GM18511 (cell line): ENCODE data around the gene DCTN1.

Source experiments
- ATAC-seq: cut with Tn5 transposase; IDR thresholded peaks from one replicate; pipeline ENCODE4 v1.9.1; 2021; ENCODE audit warnings: mild to moderate bottlenecking, moderate library complexity; ENCODE audit not compliant: unreplicated experiment

The DCTN1 gene

GRCh38 chr2:74327627-74328026, 52.5 kb downstream of the DCTN1 start:
- ATAC-seq = no peak

DNA sequence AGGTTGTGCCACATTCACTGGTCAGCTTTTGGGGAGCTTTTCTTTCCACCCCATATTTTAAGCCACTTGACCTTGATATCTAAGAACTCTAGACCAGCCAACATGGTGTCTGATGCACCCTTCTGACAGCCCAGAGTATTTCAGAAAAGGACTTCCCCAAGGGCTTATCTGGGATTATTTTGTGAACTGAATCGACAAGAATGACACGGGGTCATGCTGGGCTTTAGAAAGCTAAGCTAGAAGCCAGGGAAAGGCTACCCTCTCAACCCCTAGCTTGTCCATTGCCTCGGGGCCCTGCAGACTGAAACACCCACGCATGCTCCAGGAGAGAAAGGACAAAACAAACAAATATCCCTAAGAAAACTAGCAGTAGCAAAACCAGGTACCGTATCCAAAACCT, 52.9 kb downstream of the DCTN1 start:
- no peak for ATAC-seq

DNA sequence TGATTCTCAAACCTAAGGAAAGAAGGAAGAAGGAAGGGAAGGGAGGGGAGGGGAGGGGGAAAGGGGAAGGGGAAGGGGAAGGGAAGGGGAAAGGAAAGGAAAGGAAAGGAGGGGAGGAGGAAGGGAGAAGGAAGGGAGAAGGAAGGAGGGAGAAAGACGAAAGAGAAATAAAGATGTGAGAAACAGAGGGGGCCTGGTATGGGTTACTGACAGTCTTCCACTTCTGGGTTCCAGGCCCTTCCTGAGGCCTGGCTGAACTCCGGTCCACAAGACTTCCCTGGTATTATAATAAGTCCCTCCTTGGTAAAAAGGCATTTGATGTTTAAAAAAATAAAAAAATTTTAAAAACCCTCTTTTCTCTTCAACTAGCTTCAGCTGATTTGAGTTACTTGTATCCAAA, 54.3 kb downstream of the DCTN1 start:
- ATAC-seq = no peak

GRCh38 chr2:74321737-74322136, 58.4 kb downstream of the DCTN1 start:
- no peak for ATAC-seq

GRCh38 chr2:74317701-74318100, 62.4 kb downstream of the DCTN1 start:
- ATAC-seq = no peak

DNA sequence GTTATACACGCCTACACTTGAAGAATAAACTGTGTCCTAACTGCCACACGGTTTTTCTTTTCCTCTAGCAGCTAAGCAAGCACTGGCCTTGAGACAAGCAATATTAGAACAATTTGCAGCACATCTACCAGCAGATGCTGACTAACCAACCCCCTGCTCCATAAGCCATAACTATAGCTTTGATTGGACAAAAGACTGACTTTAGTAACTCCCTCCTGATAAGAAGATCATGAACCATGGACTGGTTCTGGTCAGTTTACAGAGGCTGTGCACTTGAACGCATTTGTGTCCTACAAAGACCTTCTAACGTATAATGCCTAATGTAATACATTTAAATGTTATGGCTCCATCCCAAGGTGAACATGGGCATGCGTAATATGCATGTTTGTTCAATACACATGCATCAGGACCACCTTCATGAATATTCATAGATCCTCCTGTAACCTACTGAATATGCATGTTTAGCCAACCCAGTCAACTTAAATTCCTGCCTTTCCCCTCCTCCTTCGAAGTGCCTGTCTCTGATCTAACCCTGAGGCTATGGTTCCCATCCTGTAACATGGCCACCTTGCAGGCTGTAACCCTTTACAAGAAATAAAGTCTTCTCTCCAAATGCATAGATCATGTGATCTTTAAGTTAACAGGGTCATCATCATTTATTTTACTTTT, 63.4 kb downstream of the DCTN1 start:
- ATAC-seq = no peak

DNA sequence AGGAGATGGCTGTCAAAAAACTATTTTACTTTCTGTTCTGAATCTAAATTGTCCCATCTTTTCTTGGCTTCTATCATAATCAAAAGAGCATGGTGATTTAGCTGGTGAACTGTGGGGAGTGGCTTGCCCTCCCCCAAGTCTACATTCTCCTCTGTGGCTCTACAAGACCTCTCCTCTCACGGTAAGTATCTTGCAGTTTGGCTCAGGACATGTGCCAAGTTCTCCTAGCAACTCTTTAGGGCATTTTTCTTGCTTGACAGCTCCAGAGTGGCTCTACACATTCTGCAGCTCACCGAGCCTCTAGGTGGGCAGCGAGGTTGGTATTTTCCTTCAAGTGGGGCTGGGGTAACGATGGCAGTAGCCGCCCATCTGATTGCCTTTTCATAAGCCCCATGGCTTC, 66.0 kb downstream of the DCTN1 start:
- ATAC-seq = no peak

GRCh38 chr2:74313497-74313896, 66.6 kb downstream of the DCTN1 start:
- no peak for ATAC-seq

DNA sequence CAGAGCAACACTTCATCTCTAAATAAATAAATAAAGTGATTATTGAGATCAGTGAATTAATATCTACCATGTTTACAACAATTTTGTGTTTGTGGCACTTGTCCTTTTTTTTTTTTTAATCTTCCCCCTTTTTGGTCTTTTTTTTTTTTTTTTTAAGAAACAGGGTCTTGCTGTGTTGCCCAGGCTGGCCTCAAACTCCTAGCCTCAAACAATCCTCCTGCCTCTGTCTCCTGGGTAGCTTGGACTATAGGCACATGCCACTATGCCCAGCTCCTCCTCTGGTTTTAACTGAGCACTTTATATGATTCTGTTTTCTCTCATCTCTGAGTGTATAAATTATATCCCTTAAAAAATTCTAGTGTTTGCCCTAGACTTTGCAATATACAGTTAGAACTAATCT, 67.2 kb downstream of the DCTN1 start:
- ATAC-seq = no peak
